ENCODE results near the gene GLCE.

The GLCE gene

DNA sequence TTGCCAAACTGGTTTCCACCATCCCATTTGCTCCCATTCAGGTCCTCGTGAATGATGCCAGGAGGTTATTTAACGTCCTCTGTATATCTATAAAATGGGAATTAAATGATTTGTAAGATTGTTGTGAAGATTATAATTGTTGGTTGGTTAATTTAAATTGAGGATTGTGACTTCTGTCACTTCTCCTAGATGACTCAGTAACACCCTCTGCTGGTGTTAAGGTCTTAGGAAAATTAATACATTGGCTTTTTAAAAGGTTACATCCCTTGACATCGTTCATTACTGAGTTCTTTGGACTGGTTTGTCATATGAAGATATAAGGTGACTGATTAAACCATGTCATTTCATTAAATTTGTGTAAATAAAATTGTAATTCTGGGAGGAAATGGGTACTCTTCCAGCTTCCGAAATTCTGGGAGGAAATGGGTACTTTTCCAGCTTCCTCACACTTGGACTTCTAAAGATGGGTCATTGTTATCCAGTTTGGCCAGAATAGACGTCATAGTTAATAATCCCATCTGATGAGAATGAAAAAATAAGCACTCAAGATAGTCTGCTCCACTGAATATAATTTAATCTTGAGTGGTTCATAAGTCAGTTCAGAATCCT lies 105.0 kb downstream of the GLCE start (continued):
- TF ChIP-seq, protein P1, sequence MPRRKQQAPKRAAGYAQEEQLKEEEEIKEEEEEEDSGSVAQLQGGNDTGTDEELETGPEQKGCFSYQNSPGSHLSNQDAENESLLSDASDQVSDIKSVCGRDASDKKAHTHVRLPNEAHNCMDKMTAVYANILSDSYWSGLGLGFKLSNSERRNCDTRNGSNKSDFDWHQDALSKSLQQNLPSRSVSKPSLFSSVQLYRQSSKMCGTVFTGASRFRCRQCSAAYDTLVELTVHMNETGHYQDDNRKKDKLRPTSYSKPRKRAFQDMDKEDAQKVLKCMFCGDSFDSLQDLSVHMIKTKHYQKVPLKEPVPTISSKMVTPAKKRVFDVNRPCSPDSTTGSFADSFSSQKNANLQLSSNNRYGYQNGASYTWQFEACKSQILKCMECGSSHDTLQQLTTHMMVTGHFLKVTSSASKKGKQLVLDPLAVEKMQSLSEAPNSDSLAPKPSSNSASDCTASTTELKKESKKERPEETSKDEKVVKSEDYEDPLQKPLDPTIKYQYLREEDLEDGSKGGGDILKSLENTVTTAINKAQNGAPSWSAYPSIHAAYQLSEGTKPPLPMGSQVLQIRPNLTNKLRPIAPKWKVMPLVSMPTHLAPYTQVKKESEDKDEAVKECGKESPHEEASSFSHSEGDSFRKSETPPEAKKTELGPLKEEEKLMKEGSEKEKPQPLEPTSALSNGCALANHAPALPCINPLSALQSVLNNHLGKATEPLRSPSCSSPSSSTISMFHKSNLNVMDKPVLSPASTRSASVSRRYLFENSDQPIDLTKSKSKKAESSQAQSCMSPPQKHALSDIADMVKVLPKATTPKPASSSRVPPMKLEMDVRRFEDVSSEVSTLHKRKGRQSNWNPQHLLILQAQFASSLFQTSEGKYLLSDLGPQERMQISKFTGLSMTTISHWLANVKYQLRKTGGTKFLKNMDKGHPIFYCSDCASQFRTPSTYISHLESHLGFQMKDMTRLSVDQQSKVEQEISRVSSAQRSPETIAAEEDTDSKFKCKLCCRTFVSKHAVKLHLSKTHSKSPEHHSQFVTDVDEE (CRISPR knock-in tag; IDR thresholded peaks at IDR 0.05) = no peak
- TF ChIP-seq CSDC2 (CRISPR knock-in tag; IDR thresholded peaks at IDR 0.05) = no peak
- no peak for TF ChIP-seq ZFP30 (CRISPR knock-in tag; IDR thresholded peaks at IDR 0.05)
- no peak for TF ChIP-seq ZNF565 (CRISPR knock-in tag; conservative IDR thresholded peaks at IDR 0.05; ENCODE audit: low read depth)
- TF ChIP-seq, protein P2, sequence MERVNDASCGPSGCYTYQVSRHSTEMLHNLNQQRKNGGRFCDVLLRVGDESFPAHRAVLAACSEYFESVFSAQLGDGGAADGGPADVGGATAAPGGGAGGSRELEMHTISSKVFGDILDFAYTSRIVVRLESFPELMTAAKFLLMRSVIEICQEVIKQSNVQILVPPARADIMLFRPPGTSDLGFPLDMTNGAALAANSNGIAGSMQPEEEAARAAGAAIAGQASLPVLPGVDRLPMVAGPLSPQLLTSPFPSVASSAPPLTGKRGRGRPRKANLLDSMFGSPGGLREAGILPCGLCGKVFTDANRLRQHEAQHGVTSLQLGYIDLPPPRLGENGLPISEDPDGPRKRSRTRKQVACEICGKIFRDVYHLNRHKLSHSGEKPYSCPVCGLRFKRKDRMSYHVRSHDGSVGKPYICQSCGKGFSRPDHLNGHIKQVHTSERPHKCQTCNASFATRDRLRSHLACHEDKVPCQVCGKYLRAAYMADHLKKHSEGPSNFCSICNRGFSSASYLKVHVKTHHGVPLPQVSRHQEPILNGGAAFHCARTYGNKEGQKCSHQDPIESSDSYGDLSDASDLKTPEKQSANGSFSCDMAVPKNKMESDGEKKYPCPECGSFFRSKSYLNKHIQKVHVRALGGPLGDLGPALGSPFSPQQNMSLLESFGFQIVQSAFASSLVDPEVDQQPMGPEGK (CRISPR knock-in tag; IDR thresholded peaks at IDR 0.05; ENCODE audit: borderline replicate concordance) = no peak
- no peak for TF ChIP-seq ZNF8 (CRISPR knock-in tag; IDR thresholded peaks at IDR 0.05)
- TF ChIP-seq TOX (CRISPR knock-in tag; IDR thresholded peaks at IDR 0.05; ENCODE audit: borderline replicate concordance) = no peak

DNA sequence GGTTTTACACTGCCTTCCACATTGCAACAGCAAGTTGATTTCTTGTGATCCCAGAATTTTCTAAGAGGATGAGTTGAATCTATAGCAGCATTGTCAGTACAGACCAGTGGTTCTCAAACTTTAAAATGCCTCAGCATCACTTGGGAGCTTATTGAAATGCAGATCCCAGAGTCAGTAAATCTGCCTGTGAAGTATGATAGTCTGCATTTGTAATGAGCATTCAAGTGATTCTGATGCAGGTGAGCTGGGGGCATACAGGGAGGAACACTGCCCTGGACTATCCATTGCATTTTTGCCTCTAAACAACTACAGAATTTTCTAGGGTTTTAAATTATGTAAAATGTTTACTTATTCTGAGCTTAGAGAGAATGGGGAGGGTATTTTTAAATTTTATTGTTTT lies 110.8 kb downstream of the GLCE start:
- TF ChIP-seq TOX (CRISPR knock-in tag; IDR thresholded peaks at IDR 0.05; ENCODE audit: borderline replicate concordance) = no peak
- TF ChIP-seq, protein P2 (CRISPR knock-in tag; IDR thresholded peaks at IDR 0.05; ENCODE audit: borderline replicate concordance) = no peak
- TF ChIP-seq SNAI2 (CRISPR knock-in tag; IDR thresholded peaks at IDR 0.05) = no peak
- TF ChIP-seq TCF4 (CRISPR knock-in tag; IDR thresholded peaks at IDR 0.05; ENCODE audit: borderline replicate concordance) = no peak
- no peak for TF ChIP-seq ZNF70 (CRISPR knock-in tag; IDR thresholded peaks at IDR 0.05)
- no peak for TF ChIP-seq OSR1 (CRISPR knock-in tag; IDR thresholded peaks at IDR 0.05)
- TF ChIP-seq BACH2 (CRISPR knock-in tag; IDR thresholded peaks at IDR 0.05; ENCODE audit: borderline replicate concordance) = no peak
- no peak for TF ChIP-seq RARB (CRISPR knock-in tag; IDR thresholded peaks at IDR 0.05)
- no peak for TF ChIP-seq ZNF8 (CRISPR knock-in tag; IDR thresholded peaks at IDR 0.05)
- TF ChIP-seq ARNTL (CRISPR knock-in tag; IDR thresholded peaks at IDR 0.05; ENCODE audit: borderline replicate concordance, low read depth) = no peak
- ATAC-seq = no peak

DNA sequence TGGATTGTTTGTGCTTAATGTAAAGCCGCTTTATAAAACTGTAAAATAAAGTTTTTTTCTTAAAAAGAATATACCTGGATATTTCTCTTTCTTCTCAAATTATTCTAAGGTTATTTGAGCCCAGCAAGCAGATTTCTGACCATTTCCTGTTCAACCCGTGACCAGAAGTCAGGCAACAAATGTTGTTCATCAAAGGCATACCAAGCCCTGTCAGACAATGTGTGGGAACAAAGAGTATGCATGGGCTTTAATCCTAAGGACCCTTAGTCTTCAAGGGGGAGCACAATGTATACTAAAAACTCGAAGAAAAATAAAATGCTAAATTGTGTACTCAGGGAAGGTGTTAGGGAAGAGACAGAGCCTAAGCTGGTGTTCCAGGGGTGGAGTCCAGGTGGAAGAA lies 111.7 kb downstream of the GLCE start:
- TF ChIP-seq ARNTL (CRISPR knock-in tag; IDR thresholded peaks at IDR 0.05; ENCODE audit: borderline replicate concordance, low read depth) (no peak), ZNF8 (CRISPR knock-in tag; IDR thresholded peaks at IDR 0.05) (no peak), SNAI2 (CRISPR knock-in tag; IDR thresholded peaks at IDR 0.05) (no peak), RARB (CRISPR knock-in tag; IDR thresholded peaks at IDR 0.05) (no peak), ISL1 (CRISPR knock-in tag; IDR thresholded peaks at IDR 0.05) (no peak), TCF4 (CRISPR knock-in tag; IDR thresholded peaks at IDR 0.05; ENCODE audit: borderline replicate concordance) (no peak), ZNF565 (CRISPR knock-in tag; conservative IDR thresholded peaks at IDR 0.05; ENCODE audit: low read depth) (no peak), ZC3H10 (CRISPR knock-in tag; IDR thresholded peaks at IDR 0.05) (no peak), BACH2 (CRISPR knock-in tag; IDR thresholded peaks at IDR 0.05; ENCODE audit: borderline replicate concordance) (no peak), ZFP3 (CRISPR knock-in tag; IDR thresholded peaks at IDR 0.05) (no peak), CSDC2 (CRISPR knock-in tag; IDR thresholded peaks at IDR 0.05) (no peak), ZNF70 (CRISPR knock-in tag; IDR thresholded peaks at IDR 0.05) (no peak), ESRRG (CRISPR knock-in tag; IDR thresholded peaks at IDR 0.05) (no peak), TOX (CRISPR knock-in tag; IDR thresholded peaks at IDR 0.05; ENCODE audit: borderline replicate concordance) (no peak)
- TF ChIP-seq, protein P1 (CRISPR knock-in tag; IDR thresholded peaks at IDR 0.05) = no peak
- TF ChIP-seq, protein P3, sequence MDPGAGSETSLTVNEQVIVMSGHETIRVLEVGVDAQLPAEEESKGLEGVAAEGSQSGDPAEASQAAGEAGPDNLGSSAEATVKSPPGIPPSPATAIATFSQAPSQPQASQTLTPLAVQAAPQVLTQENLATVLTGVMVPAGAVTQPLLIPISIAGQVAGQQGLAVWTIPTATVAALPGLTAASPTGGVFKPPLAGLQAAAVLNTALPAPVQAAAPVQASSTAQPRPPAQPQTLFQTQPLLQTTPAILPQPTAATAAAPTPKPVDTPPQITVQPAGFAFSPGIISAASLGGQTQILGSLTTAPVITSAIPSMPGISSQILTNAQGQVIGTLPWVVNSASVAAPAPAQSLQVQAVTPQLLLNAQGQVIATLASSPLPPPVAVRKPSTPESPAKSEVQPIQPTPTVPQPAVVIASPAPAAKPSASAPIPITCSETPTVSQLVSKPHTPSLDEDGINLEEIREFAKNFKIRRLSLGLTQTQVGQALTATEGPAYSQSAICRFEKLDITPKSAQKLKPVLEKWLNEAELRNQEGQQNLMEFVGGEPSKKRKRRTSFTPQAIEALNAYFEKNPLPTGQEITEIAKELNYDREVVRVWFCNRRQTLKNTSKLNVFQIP (CRISPR knock-in tag; IDR thresholded peaks at IDR 0.05; ENCODE audit: borderline replicate concordance, low read depth) = no peak
- TF ChIP-seq, protein P4, sequence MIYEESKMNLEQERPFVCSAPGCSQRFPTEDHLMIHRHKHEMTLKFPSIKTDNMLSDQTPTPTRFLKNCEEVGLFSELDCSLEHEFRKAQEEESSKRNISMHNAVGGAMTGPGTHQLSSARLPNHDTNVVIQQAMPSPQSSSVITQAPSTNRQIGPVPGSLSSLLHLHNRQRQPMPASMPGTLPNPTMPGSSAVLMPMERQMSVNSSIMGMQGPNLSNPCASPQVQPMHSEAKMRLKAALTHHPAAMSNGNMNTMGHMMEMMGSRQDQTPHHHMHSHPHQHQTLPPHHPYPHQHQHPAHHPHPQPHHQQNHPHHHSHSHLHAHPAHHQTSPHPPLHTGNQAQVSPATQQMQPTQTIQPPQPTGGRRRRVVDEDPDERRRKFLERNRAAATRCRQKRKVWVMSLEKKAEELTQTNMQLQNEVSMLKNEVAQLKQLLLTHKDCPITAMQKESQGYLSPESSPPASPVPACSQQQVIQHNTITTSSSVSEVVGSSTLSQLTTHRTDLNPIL (CRISPR knock-in tag; IDR thresholded peaks at IDR 0.05; ENCODE audit: low read depth) = no peak
- TF ChIP-seq, protein P5, sequence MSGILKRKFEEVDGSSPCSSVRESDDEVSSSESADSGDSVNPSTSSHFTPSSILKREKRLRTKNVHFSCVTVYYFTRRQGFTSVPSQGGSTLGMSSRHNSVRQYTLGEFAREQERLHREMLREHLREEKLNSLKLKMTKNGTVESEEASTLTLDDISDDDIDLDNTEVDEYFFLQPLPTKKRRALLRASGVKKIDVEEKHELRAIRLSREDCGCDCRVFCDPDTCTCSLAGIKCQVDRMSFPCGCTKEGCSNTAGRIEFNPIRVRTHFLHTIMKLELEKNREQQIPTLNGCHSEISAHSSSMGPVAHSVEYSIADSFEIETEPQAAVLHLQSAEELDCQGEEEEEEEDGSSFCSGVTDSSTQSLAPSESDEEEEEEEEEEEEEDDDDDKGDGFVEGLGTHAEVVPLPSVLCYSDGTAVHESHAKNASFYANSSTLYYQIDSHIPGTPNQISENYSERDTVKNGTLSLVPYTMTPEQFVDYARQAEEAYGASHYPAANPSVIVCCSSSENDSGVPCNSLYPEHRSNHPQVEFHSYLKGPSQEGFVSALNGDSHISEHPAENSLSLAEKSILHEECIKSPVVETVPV (CRISPR knock-in tag; IDR thresholded peaks at IDR 0.05) = no peak
- no peak for ATAC-seq

Measured in SK-N-SH treated with all-trans-retinoic acid at 6 μM for 48 hours (cell line).